ENCODE data around the gene DPH1.

- TF ChIP-seq POLR2A (IDR thresholded peaks at IDR 0.05; ENCODE audit: low read depth, low read length) = no peak
- no peak for TF ChIP-seq CTCF (conservative IDR thresholded peaks at IDR 0.05; ENCODE audit: low read depth, low read length)
- no peak for TF ChIP-seq FOS (IDR thresholded peaks at IDR 0.05; ENCODE audit: low read depth, low read length)
- TF ChIP-seq RFX5 (IDR thresholded peaks at IDR 0.05; ENCODE audit: low read depth, low read length) = no peak
These were observed 13.5 kb upstream of the DPH1 start for GRCh38 chr17:2016494-2016893.
